GM18861 (cell line): ENCODE data around the gene RADIL.

Source experiments
- ATAC-seq: cut with Tn5 transposase; IDR thresholded peaks from one replicate; pipeline ENCODE4 v1.9.1; 2021; ENCODE audit not compliant: unreplicated experiment

The RADIL gene

DNA sequence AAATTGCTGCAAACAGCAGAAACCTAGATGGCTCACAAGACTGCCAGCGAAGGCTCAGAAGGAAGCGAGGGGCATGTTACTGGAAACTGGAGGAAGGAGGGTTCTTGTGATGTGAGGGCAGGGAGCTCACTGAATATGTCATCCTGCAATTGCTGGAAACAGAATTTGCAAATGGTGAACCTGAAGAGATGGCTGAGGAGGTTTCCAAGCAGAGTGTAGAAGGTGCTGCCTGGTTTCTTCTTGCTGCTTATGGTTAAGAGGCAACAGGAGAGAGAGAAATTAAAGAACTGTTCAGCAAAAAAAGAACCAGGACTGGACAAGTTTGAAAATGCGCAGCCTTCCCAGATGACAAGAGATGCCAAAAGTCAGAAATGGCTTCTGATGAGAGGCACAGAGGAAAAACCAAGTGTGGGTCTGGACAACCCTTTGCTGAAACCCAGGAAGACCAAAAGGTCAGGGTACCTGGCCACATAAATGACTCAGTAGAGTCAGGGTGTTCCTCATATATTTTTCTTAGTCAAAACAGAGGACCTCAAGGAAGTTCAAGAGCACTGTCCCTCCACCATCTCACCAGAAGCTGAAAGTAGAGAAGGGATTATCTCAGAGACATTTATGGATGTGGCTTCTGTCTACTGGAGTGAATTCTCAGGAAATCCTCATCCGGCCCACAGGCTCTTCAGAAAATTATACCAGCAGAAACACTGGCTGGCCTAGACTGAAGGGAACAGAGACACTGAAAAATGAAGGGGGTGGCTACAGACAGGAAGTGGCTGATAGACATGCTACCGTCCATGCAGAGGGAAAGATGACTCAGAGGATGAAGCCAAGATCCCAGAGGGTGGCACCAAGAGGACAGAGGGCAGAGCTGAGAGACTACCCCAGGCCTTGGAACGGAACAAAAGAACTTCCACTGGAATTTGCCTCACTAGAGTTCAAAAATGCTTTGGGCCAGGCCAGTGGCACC is 31.8 kb downstream of the RADIL start:
- no peak for ATAC-seq

DNA sequence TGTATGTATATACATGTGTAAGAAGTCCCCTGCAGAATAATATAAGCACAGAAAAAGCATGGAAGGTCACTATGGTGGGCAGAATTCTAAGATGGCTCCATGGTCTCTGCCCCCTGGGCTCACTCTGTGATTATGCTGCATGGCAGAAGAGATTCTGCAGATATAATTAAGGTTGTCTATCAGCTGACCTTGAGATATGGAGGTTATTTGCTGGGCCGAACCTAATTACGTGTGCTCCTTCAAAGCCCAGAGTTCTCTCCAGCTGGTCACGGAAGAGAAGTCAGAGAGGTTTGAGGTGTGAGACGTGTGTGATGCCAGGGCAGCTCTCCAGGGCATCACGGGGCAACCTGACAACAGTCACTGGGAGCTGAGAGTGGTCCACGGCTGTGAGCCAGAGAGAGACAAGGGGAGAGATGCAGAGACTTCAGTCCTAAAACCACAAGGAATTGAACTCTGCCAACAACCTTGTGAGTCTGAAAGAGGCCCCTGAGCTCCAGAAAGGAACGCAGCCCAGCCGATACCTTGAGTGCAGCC is 33.2 kb downstream of the RADIL start:
- ATAC-seq = no peak

DNA sequence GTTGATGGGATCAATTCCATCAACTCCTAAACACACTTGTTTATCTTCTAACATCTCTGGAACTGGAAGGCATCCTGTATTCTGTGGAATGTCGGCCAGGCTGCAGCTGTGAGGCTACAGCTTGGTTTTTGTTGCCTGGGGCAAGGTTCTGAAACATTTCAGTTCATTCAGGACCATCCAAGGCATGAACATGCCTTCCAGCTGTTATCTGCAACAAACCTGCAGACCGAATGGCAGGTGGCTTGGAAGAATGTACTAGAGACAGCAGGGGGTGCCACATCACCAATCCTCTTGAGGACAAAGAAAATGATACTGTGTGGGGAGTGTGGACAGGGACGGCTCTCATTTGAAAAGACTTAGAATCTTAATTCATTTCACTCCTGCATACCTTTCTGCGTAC is 34.1 kb downstream of the RADIL start:
- ATAC-seq = no peak

DNA sequence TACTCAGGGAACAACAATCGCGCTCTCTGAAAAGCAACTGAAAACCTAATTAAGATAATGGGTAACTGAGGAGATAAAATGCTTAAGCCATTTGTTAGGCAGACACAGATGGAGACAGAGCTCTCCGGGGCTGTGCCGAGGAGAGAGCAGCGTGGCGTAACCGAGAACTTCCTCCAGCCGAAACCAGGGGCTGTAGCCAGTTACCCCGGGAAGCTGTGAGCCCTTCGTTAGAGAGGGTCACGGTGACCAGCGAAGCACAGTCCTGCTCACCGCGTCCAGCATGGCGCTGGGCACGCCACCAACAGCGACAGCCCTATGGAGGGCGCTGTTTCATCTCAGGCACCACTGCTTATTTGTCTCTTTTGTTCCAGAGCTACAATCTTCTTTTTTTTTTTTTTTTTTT is 37.8 kb downstream of the RADIL start:
- ATAC-seq = no peak

DNA sequence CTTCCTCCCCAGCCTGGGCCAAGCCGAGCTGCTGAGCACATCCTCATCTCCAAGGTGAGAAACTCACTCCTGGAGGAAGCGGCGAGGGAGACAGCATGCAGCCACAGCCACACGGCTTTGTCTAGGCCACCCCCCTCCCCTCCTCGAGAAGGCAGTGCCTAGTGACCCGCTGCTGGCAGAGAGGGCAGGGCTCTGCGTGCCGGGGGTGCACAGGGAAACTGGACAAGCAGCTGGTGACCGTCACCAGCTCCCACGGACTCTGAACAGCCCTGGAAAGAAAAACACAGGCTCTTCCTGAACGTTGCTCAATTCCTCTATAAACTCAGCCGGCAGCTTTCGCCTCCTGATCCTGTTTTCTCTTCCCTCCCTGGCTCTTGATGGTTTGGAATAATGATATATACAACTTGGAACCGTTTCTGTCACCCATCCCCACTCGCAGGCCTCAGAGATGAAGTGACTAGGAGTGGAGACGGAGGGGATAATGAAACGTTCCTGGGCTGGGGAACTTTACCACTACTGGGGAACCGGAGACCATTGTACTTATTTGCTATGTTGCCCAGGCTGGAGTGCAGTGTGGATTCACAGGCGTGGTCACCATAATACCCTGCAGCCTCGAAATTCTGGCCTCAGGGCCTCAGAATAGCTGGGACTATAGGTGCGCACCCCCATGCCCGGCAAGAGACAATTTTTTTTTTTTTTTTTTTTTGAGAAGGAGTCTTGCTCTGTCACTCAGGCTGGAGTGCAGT is 41.0 kb downstream of the RADIL start:
- no peak for ATAC-seq

DNA sequence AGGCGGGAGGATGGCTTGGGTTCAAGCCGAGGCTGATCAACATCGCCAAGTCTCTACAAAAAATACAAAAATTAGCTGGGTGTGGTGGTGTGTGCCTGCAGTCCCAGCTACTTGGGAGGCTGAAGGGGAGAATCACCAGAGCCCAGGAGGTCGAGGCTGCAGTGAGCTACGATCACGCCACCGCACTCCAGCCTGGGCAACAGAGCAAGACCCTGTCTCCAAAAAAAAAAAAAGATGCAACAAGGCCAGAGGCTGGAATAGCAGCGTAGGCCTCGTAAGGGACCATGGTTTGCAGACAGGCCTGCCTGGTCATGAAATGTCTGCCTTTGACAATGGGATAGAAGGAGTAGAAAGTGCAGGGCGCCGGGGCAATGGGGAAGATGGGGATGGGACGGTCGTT is 41.7 kb downstream of the RADIL start:
- ATAC-seq = no peak

DNA sequence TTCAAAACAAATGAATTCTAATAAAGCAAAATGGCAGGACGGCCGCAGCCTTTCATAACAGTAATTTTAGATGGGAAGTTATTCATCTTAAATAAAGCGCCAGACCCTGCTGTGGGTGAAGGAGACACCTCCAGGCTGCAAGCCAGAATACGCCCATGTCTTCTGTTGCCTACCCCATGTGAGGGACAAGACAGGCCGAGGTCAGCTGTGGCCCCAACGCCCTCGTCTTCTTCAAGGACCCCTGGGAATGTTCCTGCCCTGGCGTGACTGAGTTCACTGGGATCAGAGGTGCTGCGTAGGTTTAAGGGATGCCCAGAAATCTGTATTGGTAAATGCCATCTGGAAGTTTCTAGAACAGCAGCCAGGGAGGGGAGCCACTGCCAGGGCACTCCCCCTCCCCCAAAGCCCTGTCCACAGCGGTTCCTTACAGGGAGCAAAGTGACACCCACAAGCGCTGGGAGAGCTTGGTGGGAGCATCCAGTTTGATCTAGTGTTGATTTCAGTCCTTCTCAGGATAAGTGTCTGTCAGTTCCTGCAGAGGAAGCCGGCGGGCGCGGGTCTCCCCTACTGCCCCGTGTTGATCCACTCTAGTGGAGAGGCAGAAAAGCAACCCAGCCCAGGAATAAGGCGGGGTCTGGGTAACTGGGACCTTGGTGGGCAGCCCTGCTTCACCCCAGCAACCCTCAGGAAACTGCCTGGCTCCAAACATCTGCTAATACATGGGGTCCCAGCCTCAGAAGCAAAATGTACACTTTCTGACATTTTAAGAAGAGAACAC is 42.3 kb downstream of the RADIL start:
- ATAC-seq = no peak

DNA sequence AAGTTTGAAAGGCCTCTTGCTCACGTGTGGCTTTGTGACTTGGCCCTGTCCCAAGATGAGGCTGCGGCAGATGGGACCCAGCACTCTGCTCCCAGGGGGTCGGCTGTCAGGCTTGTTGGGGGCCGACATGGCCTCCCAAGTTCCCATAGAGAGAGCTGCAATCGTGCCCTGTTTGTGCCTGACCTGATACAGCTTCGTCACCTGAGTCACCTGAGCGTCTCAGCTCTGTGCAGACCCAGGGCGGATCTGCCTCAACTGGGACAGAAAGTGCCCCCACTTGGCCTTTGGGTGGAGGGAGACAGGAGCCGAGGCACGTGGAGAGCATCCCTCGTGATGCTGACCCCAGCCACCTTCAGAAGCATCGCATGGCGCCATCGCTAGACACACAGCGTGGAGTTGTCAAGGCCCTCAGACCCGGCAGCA is 43.4 kb downstream of the RADIL start:
- no peak for ATAC-seq

DNA sequence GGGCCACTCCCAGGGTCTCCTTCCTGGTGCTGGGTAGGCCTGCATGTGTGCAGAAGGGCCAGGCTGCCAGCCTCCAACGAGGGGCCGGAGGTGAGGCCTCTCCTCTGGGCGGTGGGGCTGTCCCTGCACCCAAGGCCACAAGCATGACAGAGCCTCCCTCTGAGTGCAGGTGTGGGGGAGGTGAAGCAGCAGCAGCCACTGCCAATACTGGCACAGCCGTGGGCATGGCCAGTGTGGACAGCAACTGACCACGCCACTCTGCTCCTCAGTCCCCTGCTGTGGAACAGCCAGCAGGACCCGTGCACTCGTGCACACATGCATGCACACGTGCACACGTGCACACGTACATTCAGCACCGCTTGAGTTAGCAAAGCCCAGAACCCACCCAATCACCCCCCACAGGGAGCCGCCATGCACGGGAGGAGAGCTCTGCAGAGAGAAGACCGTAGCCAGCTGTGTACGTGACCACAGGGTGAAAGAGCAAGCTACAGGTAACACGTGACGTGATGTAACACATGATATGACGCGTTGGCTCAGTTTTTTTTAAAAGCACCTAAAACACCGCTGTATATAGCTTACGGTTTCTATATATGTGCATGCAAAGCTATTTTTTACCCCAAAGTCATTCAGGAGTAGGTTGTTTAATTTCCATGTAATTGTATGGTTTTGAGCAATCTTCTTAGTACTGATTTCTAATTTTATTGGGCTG is 44.7 kb downstream of the RADIL start:
- ATAC-seq = no peak

DNA sequence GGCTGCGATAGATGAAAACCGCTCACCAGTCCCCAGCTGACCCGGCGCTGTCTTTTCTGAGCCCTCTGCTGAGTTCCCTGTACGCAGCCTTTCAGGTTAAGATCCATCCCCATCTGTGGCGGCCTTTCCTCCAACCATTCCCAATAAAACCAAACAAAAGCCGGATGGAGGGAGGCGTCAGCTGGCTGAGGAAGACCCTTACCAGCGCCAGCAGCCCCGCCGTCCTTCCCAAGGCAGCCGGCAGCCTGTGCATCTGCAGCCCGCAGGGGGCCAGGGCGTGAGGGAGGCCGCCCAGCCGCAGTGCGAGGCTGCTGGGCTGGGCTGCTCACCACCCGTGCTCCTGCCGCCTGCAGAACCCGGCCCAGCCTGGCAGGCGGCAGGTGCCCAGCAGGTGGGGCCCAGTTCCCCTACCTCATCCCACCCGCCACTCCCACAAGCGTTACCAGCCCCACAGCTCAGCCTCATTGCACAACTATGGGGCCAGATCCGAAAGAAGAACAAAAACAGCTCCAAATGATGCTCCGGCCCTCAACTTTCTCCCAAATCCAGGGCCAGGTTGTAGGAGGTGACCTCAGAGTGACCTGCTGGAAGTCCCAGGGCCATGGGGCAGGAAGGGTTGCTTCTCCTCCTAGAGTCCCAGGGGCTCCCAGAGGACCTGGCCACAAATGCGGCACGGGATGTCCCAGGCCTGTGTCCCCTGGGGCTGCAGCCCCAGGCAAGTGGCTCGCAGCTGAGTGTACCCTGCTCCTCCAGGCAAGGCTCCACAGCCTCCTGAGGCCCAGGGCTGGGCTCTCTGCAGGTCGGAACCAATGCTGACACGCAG is 45.5 kb downstream of the RADIL start:
- ATAC-seq = no peak

DNA sequence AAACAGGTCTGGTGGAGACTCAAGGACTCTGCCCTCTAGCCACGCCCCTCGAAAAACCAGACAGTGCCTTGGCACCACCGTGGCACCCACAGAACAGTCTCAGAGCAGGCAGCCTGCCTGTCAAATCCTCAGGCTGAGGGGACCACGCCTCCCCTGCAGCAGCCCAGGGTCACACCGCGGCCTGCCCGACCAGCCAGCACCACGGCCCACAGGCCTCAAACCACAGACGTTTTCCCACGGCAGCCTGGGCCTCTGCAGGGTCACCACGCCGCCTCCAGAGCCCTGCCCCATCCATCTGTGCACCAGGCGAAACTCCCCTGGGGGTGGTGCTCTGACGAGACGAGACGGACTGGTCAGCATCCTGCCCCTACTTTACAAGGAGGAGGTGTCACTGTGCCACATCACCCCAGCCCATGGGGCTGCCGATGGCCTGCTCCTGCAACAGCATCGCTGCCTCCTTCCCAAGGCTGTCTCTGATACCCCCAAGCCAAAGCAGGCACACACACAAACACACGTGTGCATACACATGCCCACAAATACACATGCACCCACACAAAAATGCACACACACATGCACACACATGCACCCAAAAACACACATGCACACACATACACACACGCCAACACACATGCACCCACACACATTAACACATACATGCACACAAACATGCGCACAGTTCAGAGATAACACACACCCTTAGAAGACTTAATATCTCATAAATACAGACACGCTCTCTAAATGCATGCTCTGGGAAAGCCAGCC is 46.3 kb downstream of the RADIL start:
- ATAC-seq = no peak

DNA sequence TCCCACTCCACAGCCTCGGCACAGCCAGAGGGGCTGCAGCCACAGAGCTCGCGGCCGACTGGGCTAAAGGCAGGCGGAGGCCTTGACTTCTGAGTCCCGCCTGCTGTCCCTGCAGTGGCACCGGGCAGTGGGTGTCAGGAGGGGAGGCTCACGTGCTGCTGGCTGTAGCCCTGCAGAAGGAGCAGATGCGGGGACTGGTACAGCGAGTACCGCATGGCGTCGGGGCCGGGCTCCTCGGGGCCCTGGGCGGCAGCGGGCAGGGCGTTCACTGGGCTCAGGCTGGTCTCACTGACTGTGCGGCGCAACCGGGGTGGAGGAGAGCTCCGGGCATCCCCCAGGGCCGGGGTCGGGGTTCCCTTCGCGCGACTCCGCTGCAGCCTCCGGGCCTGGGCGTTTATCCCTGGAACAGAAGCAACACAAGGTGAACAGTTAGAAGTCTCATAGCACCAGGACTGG is 47.3 kb downstream of the RADIL start:
- ATAC-seq = no peak

DNA sequence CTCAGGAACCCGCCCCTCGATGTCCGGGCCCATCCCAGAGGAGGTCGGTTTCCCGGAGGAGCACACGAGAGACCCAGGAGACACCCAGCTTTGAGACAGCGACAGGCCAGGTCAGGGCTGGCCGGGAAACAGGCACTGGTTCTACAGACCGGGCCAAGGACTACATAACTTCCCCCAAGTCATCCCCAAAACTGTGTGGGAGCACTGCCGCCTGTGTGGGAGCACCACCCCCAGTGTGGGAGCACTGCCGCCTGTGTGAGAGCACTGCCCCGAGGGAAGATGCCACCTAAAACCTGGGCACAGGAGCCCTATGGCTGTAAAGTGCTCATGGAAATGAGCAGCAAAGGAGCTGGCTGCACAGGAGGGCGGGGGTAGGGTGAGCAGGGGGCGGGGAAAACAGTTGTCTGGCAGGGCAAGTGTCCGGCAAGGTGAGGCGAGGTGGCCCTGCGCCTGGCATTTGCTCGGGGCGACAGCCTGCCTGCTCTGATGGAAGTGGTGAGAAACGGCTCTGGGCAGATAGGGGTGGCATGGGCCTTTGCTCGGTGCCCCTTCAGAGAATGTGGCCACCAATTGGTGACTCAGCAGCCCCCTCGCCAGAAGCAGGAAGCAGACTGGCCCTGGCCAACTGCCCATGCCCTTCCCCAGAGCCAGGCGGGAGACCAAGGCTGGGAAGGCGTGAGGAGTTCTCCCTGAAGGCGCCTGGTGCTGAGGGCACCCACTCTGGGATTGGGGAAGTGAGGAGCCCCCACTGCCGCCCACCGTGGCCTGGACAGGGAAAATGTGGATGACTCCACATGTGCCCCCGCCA is 47.9 kb downstream of the RADIL start:
- ATAC-seq = no peak

DNA sequence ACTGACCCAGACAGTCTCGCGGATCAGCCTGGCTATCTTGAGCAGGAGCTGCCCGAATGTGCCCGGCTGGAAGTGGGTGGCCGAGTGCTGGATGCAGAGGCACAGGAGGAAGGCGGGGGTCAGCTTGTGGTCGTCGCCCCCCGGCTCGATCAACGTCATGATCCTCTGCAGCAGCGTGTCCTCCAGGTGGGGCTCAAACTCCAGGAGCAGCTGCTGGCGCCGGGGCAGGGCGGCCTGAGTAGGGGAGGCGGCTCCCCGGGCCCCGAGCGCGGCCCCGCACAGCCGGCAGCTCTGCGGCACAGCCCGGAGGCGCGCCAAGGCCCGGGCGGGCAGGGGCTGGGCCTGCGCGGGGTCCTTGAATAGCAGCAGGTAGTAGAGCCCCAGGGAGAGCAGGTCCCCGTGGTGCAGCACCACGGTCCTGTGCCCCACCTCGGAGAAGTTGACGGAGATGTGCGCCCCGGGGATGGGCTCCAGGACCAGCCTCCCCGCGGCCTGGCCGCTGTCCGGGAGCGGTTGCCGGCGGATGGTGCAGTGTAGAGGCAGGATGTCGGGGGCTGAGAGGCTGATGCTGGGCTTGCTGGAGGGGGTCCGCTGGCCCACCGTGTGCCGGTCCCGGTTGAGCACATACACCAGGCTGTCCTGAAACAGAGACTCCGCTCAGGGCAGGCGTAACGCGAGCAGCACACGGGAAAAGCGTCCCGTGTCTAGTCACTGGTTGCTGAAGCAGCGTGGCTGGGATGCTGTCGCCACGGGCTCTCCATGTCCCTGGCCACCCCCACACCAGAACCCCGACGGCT is 48.7 kb downstream of the RADIL start:
- ATAC-seq = no peak

DNA sequence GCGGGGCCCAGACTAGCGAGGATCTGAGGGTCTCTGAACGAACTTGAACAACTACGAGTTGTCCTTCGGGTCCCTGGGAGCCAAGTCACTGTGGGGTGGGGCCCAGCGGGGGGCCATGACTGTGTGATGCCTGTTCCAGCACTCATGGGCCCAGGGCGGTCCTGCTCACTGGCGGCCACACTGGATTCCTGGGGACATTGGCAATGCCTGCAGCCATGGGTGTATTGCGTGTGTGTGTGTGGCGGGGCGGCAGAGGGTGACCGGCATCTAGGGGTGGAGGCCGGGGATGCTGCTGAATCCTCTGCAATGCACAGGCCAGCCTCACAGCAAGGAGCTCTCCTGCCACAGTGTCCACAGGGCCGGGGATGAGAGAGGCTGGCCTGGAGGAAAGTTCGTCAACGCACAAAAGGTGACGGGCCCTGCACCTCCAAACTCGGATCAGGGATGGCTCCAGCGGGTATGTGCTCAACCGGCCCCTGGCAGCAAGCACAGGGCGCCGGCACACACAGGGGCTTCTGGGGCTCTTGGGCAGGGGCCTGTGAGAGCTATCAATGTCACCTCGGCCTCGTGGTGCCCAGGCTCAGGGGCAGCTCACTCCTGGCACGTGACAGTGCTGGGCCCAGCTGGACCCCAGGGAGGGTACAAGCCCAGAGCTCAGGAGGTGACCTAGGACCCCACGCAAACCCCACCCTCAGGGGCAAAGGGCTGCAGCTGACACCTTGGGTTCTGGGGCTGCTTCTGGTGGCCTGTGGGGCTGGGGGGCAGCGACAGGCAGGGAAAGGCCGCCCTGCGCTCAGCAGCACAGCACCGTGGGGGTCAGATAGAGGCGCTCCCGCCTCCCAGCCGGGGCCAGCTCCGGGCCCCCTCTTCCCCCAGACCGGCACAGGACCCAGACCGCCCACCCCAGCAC is 49.6 kb downstream of the RADIL start:
- no peak for ATAC-seq

DNA sequence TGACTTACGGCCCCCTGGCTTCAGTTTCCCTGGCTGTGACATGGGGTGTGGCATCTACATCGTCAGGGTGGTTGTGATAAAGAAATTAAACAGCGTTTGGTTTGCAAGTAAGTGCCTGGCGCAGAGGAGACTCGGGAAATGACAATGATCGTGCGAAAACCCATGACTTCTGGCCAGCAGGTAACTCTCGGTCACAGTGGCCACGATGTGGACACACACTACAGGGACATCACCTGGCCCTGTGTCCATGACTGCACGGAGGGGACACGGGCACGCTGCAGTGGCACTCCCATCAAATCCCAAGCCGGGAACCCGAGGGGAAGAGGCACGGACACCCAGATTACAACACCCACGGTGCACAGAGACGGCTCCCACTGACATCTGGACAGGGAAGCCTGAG is 50.3 kb downstream of the RADIL start:
- no peak for ATAC-seq
